UCSD-AML1 (cell line): ENCODE measurements around the gene UMPS.

Source experiments
- DNase-seq: peaks from one replicate; lab custom pipeline; 2025; ENCODE audit not compliant: unreplicated experiment; lab: John Stamatoyannopoulos, UW

Gene UMPS

GRCh38 chr3:124762661-124763011, 32.4 kb downstream of the UMPS start:
- DNase-seq, result no peak

GRCh38 chr3:124763206-124763605, 33.0 kb downstream of the UMPS start:
- DNase-seq, result no peak

DNA sequence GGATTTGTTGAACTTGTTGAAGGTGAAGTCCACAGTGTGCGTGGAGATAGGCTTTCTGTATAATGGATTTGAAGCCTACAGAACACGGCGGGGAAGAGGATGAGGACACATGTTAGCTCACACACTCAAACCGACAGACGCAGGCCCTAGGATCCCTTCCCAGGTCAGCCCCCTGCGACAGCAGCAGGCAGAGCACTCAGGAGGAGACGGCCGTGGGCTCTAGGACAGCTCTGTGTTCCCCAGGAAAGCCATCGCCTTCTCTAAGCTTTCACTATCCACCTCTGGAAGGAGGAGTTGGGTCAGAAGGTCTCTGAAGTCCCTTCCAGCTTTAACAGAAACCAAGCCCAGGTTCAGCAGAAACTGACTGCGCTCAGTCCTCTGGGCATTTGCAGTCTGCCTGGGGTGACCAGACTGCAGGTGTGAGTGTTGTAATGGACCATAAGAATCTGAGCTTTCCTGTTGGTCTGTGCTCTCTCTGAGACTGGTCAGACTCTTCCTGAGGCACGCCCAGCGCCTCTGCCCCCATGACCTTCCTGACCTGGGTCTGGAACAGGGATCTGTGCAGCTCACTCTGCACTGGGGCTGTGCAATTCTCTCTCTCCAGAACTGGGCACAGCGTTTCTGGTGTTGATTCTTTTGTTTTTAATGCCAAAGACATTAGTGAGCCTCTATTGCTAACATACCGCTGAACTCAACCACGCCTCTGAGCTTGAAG, 33.5 kb downstream of the UMPS start:
- no peak for DNase-seq

- DNase-seq, result no peak
These were observed 34.5 kb downstream of the UMPS start for GRCh38 chr3:124764746-124765145.

GRCh38 chr3:124765197-124765840, 35.1 kb downstream of the UMPS start:
- no peak for DNase-seq

GRCh38 chr3:124766113-124767095, 36.2 kb downstream of the UMPS start:
- no peak for DNase-seq

DNA sequence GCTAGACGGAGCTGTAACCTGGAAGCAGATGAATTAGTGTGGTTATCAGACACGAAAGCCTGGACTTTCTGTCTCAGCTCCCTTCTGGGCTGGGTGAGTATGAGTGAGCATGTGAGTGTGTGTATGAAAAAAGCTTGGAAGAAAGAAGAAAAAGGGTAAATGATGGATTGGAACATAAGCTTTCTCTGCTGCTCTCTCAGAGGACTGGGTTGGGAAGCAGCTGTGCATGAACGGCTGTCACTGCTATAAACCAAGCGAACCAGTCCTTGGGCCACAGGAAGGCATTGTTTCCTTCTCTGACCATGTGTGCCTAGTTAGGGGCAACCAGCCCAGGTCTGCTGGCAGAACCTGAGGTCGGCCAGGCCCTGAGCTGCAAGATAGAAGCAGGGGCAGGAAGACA, 37.0 kb downstream of the UMPS start:
- no peak for DNase-seq

DNA sequence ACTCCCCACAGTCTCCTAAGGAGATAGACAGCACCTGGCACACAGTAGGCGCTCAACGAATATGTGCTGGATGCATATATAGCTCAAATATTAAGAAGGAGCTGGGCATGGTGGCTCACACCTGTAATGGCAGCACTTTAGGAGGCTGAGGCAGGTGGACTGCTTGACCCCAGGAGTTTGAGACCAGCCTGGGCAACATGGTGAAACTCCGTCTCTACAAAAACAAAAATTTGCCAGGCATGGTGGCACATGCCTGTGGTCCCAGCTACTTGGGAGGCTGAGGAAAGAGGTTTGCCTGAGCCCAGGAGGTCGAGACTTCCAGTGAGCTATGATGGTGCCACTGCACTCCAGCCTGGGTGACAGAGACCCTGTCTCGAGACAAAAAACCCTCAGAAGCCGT, 37.4 kb downstream of the UMPS start:
- no peak for DNase-seq

GRCh38 chr3:124768812-124769211, 38.6 kb downstream of the UMPS start:
- peak; percentile 40 for DNase-seq

DNA sequence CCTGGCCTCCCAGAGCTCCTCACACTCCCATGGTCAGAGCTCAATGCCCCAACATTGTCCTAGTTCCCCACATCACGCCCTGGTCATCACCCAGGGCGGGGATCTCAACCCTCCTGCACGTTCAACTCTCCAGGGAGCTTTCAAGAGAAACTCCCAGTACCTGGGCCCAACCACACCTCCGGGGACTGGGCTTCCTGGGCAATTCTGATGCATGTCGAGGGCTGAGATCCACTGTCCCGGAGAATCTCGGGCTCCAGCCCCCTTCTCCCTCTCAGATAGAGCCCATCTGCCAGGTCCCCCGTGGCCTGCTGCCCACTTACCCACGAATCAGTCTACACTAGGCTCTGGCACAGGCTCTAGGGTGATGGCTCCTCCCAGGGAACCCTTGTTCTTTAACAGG, 39.2 kb downstream of the UMPS start:
- no peak for DNase-seq

- no peak for DNase-seq
These were observed 40.3 kb downstream of the UMPS start for GRCh38 chr3:124770336-124771082.

DNA sequence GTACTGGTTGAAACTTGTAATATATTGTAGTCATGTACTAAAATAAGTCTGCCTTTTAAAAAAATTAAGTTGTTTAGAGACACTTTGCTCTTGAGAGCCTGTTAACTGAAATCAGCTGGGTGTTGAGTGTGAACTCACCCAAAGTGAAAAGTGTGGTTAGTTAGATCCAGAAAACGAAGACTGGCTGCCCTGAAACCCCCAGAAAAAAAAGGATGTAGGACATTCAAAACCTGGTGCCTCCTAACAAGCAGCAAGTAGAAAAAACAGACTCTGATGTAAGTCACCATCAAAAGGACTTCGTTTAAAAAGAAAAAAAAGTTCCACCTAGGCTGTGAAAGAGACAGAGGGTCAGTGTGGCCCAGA, 40.8 kb downstream of the UMPS start:
- DNase-seq, result no peak

- no peak for DNase-seq
These were observed 42.0 kb downstream of the UMPS start for GRCh38 chr3:124772081-124772831.

- DNase-seq, result no peak
These were observed 43.4 kb downstream of the UMPS start for GRCh38 chr3:124773351-124774326.

DNA sequence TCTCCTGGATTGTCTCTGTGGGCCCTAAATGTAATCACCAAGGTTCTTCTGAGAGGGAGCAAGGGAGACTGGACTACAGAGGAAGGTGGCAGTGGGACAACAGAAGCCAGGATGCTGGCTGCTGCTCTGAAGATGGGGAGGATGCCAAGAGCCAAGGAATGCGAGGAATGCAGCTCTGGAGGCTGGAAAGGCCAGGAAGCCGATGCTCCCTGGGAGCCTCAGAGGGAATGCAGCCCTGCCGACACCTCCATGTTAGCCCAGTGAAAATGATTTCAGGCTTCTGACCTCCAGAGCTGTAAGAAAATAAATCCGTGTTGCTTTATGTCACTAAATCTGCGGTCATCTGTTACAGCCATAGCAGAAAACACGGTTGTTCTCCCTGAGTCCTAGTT, 44.1 kb downstream of the UMPS start:
- no peak for DNase-seq

DNA sequence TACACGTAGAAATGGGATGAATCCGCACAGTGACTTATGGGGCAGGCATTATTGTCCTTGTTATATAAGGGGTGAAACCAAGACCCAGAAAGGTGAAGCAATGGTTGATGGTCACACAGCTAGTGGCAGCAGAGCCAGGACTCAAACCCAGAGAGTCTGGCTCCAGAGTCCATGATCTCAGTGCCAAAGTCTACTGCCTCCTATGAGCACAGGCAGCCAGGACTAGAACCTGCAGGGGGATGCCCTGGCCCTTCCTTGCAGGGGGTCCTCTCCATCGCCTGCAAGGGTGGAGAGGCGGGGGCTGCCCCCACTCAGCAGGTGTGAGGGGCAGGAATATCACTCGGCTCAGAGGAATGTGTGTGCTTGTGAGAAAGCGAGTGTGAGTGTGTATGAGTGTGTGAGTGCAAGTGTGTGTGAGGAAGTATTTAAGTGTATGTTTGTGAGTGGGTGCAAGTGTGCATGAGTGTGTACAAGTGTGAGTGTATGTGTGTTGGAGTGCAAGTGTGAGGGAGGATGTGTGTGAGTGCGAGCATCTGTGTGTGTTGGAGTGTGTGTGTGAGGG, 44.7 kb downstream of the UMPS start:
- DNase-seq, result no peak

GRCh38 chr3:124775877-124776276, 45.6 kb downstream of the UMPS start:
- DNase-seq, result no peak

- no peak for DNase-seq
These were observed 46.6 kb downstream of the UMPS start for GRCh38 chr3:124776856-124777255.
